ENCODE measurements around the gene GNS. TPM values are rescaled to one million over a fixed set of nuclear protein-coding genes. Genes with fewer than 3 reads are reported as not detected.

GNS gene
- total and polyA plus RNA-seq, 2 of the 13 experiments (the other 11 are each of a cell fraction or from before 2014, with no cell fraction given) = 49.8 to 51.0 TPM

- in situ Hi-C loops (cut with HindIII; ENCODE audit: extremely low pct_ligation_motif_present, low pct_unique_long_range_greater_than_20kb) = no loop called here
- TF ChIP-seq PHF20 (CRISPR knock-in tag; IDR thresholded peaks at IDR 0.05) (no peak), ZNF615 (CRISPR knock-in tag; IDR thresholded peaks at IDR 0.05; ENCODE audit: borderline replicate concordance) (no peak), NFYC (CRISPR knock-in tag; IDR thresholded peaks at IDR 0.05) (no peak), FOXC1 (CRISPR knock-in tag; IDR thresholded peaks at IDR 0.05; ENCODE audit: borderline replicate concordance) (no peak), PREB (CRISPR knock-in tag; IDR thresholded peaks at IDR 0.05) (no peak), EP300 (IDR thresholded peaks at IDR 0.05; ENCODE audit: low read depth in 2 of 2, low read length in 2 of 2) (no peak), EP300 (CRISPR knock-in tag; IDR thresholded peaks at IDR 0.05; ENCODE audit: borderline replicate concordance) (no peak), HOXA9 (CRISPR knock-in tag; IDR thresholded peaks at IDR 0.05; ENCODE audit: borderline replicate concordance) (no peak), NFE2L1 (CRISPR knock-in tag; IDR thresholded peaks at IDR 0.05; ENCODE audit: borderline replicate concordance) (no peak), KDM3A (CRISPR knock-in tag; IDR thresholded peaks at IDR 0.05; ENCODE audit: low read depth) (no peak), GABPA (IDR thresholded peaks at IDR 0.05; ENCODE audit: low read depth, low read length) (no peak), GABPA (CRISPR knock-in tag; IDR thresholded peaks at IDR 0.05; ENCODE audit: low read depth) (no peak), ZBTB10 (CRISPR knock-in tag; IDR thresholded peaks at IDR 0.05; ENCODE audit: borderline replicate concordance) (no peak), MED13 (CRISPR knock-in tag; IDR thresholded peaks at IDR 0.05) (no peak), MIXL1 (CRISPR knock-in tag; IDR thresholded peaks at IDR 0.05) (no peak), FOXM1 (CRISPR knock-in tag; IDR thresholded peaks at IDR 0.05) (no peak), ZFP37 (CRISPR knock-in tag; IDR thresholded peaks at IDR 0.05; ENCODE audit: borderline replicate concordance) (no peak), KDM4B (CRISPR knock-in tag; IDR thresholded peaks at IDR 0.05) (no peak), ZMYM2 (CRISPR knock-in tag; IDR thresholded peaks at IDR 0.05) (no peak), CENPT (CRISPR knock-in tag; IDR thresholded peaks at IDR 0.05; ENCODE audit: low read depth) (no peak)
- TF ChIP-seq, protein P1, sequence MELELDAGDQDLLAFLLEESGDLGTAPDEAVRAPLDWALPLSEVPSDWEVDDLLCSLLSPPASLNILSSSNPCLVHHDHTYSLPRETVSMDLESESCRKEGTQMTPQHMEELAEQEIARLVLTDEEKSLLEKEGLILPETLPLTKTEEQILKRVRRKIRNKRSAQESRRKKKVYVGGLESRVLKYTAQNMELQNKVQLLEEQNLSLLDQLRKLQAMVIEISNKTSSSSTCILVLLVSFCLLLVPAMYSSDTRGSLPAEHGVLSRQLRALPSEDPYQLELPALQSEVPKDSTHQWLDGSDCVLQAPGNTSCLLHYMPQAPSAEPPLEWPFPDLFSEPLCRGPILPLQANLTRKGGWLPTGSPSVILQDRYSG (CRISPR knock-in tag; IDR thresholded peaks at IDR 0.05) = no peak
- POLR2A ChIA-PET = no interaction called here
- H3K9ac ChIP-seq (ENCODE audit: insufficient read depth, low read depth, low read length) = no peak overlapping the region
- H3K27ac ChIP-seq (ENCODE audit: extremely low read length, insufficient read depth, low read length) = no peak overlapping the region
- H4K20me1 ChIP-seq (ENCODE audit: insufficient read depth, low read length) = no peaks in the 10 kb centered on the region
- no peak overlapping the region for H3K4me2 ChIP-seq (ENCODE audit: low read depth, low read length)
- no peak overlapping the region for H3K4me3 ChIP-seq (replicated peaks in 1 of 3; ENCODE audit: insufficient read depth in 1 of 3, low read depth in 2 of 3, low read length in 3 of 3)
- H3K4me1 ChIP-seq (ENCODE audit: insufficient read depth, low read length) = no peaks in the 10 kb centered on the region
- no peaks in the 10 kb centered on the region for H3K27me3 ChIP-seq (ENCODE audit: control insufficient read depth in 1 of 2, insufficient read depth in 2 of 2, low read length in 2 of 2)
- CTCF ChIA-PET (ENCODE audit: low intra/inter-chr PET ratio, low total read pairs) = no interaction called here
- intact Hi-C loops (cut with micrococcal nuclease; ENCODE audit: unreplicated experiment) = no loop called here
- no peaks in the 10 kb centered on the region for H3K9me3 ChIP-seq (ENCODE audit: low read length)
- DNase-seq (ENCODE audit: low spot score) (no peak), ATAC-seq (no peak), FAIRE-seq (no peak)
- no peaks in the 10 kb centered on the region for H3K79me2 ChIP-seq (ENCODE audit: insufficient read depth, low read length)
- no peak overlapping the region for H2AFZ ChIP-seq (ENCODE audit: low read length)
- no TSS peak for BruUV-seq (replicated peaks)
- H3K36me3 ChIP-seq (replicated peaks in 1 of 2; ENCODE audit: control insufficient read depth in 1 of 2, insufficient read depth in 2 of 2, low read length in 2 of 2) = peaks cover 8 to 33% of the 10 kb centered on the region in 2 experiments; a peak in 4 of 5 replicates
Observed at GRCh38 chr12:64713376-64713775, 45.8 kb downstream of the GNS start.

Data from HepG2 (cell line).